K562 (cell line): ENCODE measurements around the gene BCO2.

Experiments used
- CTCF ChIP-seq, 3 experiments: IDR thresholded peaks in 2 of 3; conservative IDR thresholded peaks in 1 of 3; 2 replicates each; pipeline ENCODE4 v1.5.1; 2011 to 2012; ENCODE audit warnings: low read length in 3 of 3, mild to moderate bottlenecking in 3 of 3, control low read depth in 2 of 3, improper control_type of control experiment in 1 of 3, inconsistent platforms in 1 of 3, low read depth in 1 of 3, mixed read lengths in 1 of 3, moderate library complexity in 1 of 3; ENCODE audit not compliant: insufficient read depth in 2 of 3
- HNRNPH1 ChIP-seq: fragments of 200-400 bp; formaldehyde crosslinking; optimal IDR thresholded peaks from 2 replicates; pipeline ENCODE3; 2017; ENCODE audit warnings: low read depth, mild to moderate bottlenecking, low read length, moderate library complexity
- KLF10 ChIP-seq: fragments of 250-450 bp; sonication (Bioruptor Pico); IDR thresholded peaks from 2 replicates; pipeline ENCODE4 v1.6.1; 2021; ENCODE audit warnings: matching md5 sums
- SMAD3 ChIP-seq: fragments of 450-650 bp; formaldehyde crosslinking; conservative IDR thresholded peaks from 2 replicates; pipeline ENCODE4 v1.4.0; 2020; ENCODE audit warnings: mild to moderate bottlenecking
- STAT5A ChIP-seq: IDR thresholded peaks from 2 replicates; pipeline ENCODE4 v1.6.1; 2012; ENCODE audit warnings: low read length, inconsistent platforms, borderline replicate concordance
- ZNF197 ChIP-seq: fragments of 200-800 bp; sonication (Bioruptor generic); IDR thresholded peaks from 2 replicates; pipeline ENCODE4 v1.6.1; 2016; ENCODE audit warnings: low read depth, missing genetic modification characterization, missing compliant biosample characterization

GRCh38 chr11:112143597-112143996 is 31.7 kb upstream of the BCO2 start:
- TF ChIP-seq HNRNPH1: no peak
- TF ChIP-seq KLF10 (CRISPR knock-in tag): no peak
- no peak for TF ChIP-seq ZNF197 (CRISPR knock-in tag)
- TF ChIP-seq STAT5A: no peak
- no peak for TF ChIP-seq CTCF (IDR thresholded peaks at IDR 0.05 in 2 of 3, conservative IDR thresholded peaks at IDR 0.05 in 1 of 3; ENCODE audit: insufficient read depth in 2 of 3, low read depth in 1 of 3, low read length in 3 of 3)
- TF ChIP-seq SMAD3 (CRISPR knock-in tag): no peak
